Muscle layer of duodenum (tissue), 2 donors: ENCODE results near the gene TMED9.
A peak's percentile ranks its signal among the peaks of the same experiment; 100 is the strongest.
"Not testable (repeated sequence)": the region's sequence is repeated elsewhere in the genome, so short reads cannot be mapped to it uniquely, and the experiment has no call there.

Experiments used
- H3K27ac ChIP-seq: one replicate; pipeline ENCODE4 v1.7.0; 2013; ENCODE audit warnings: mild to moderate bottlenecking, low read length
- H3K27me3 ChIP-seq: one replicate; pipeline ENCODE4 v1.7.0; 2013; ENCODE audit warnings: low read depth, mild to moderate bottlenecking, control low read depth, low read length
- H3K36me3 ChIP-seq, 2 donors: one replicate each; pipeline ENCODE4 v1.7.0; 2013; ENCODE audit warnings: low read length in 2 of 2, control low read depth in 1 of 2, mild to moderate bottlenecking in 1 of 2; ENCODE audit not compliant: insufficient read depth in 2 of 2, control insufficient read depth in 1 of 2
- H3K4me1 ChIP-seq, 2 donors: one replicate each; pipeline ENCODE4 v1.7.0; 2013; ENCODE audit warnings: low read length in 2 of 2, mild to moderate bottlenecking in 2 of 2, control low read depth in 1 of 2, moderate library complexity in 1 of 2; ENCODE audit not compliant: insufficient read depth in 2 of 2, control insufficient read depth in 1 of 2
- H3K4me3 ChIP-seq, 2 donors: one replicate each; pipeline ENCODE4 v1.7.0; 2013; ENCODE audit warnings: low read length in 2 of 2, low read depth in 1 of 2, mild to moderate bottlenecking in 1 of 2
- H3K9me3 ChIP-seq, 2 donors: one replicate each; pipeline ENCODE4 v1.7.0; 2013; ENCODE audit warnings: low read length in 2 of 2, control low read depth in 1 of 2, mild to moderate bottlenecking in 1 of 2; ENCODE audit not compliant: control insufficient read depth in 1 of 2
- donor health status: healthy.

The TMED9 gene

DNA sequence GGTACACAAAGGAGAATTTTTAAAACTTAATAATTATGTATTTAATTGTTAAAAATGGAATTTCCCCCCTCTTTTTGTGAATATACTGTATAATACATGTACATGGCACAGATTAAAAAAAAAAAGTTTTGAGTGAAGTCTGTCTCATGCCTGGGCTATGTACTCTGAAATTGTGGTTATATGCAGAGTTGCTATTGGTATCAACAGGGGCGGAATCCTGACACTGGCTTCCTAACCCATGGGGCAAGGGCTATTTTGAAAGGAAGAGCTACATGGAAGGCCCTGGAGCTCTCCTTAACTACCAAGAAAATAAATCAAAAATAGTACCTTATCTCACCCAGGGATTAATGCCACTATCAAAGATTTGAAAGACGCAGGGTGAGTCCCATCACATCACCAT is 36.8 kb upstream of the TMED9 start:
- Histone ChIP-seq H3K27me3 (no peaks in the 10 kb centered on the region), H3K9me3 (no peaks in the 10 kb centered on the region), H3K4me3 (peak overlapping the region; percentile 62 to 77), H3K4me1 (peaks cover 9 to 18% of the 10 kb centered on the region in 2 donors), H3K27ac (no peak overlapping the region), H3K36me3 (peaks cover 0 to 3% of the 10 kb centered on the region in 2 donors)

- H3K27me3 ChIP-seq: no peaks in the 10 kb centered on the region
- peaks cover 9 to 18% of the 10 kb centered on the region in 2 donors for H3K4me1 ChIP-seq
- no peak overlapping the region for H3K27ac ChIP-seq
- H3K4me3 ChIP-seq: no peak overlapping the region
- no peaks in the 10 kb centered on the region for H3K36me3 ChIP-seq
- no peaks in the 10 kb centered on the region for H3K9me3 ChIP-seq
Observed at GRCh38 chr5:177555665-177556064, 36.3 kb upstream of the TMED9 start.

DNA sequence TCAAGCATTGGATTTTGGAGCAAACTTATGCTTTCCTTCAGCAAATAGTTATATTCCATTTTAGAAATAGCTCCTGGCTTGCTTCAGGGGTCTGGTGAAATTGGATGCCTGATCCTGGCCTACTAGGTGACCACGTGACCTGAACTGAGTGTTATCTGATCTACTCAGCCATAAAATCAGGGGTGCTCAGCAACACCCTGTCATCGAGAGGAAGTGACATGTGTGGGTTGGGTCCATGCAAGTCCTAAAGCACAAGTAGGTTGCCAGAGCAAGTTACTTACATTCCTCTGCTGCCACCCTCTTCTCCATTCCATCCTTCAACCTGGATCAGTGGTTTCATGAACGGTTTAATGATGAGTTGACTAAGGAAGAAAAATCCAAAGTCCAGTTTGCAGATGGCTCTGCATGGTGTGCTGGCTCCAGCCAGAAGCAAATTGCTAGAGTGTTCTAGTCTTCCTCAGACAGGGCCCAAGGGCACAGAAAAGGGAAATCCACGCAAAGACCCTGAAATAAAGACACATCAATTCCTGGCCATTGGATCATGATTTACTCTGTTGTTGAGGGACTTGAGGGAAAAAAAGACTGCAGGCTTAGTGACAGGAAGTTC is 34.9 kb upstream of the TMED9 start:
- Histone ChIP-seq H3K4me1 (peaks cover 9 to 15% of the 10 kb centered on the region in 2 donors), H3K36me3 (no peaks in the 10 kb centered on the region), H3K27ac (no peak overlapping the region), H3K27me3 (no peaks in the 10 kb centered on the region), H3K9me3 (no peaks in the 10 kb centered on the region), H3K4me3 (no peak overlapping the region)

GRCh38 chr5:177557796-177558195 is 34.2 kb upstream of the TMED9 start:
- Histone ChIP-seq H3K4me3 (no peak overlapping the region), H3K9me3 (no peaks in the 10 kb centered on the region), H3K27me3 (no peaks in the 10 kb centered on the region), H3K27ac (no peak overlapping the region), H3K36me3 (no peaks in the 10 kb centered on the region), H3K4me1 (peaks cover 5 to 9% of the 10 kb centered on the region in 2 donors)

GRCh38 chr5:177559446-177559941 is 32.5 kb upstream of the TMED9 start:
- not testable (repeated sequence) for H3K9me3 ChIP-seq, H3K27ac ChIP-seq, H3K4me1 ChIP-seq, H3K4me3 ChIP-seq, H3K27me3 ChIP-seq, H3K36me3 ChIP-seq

DNA sequence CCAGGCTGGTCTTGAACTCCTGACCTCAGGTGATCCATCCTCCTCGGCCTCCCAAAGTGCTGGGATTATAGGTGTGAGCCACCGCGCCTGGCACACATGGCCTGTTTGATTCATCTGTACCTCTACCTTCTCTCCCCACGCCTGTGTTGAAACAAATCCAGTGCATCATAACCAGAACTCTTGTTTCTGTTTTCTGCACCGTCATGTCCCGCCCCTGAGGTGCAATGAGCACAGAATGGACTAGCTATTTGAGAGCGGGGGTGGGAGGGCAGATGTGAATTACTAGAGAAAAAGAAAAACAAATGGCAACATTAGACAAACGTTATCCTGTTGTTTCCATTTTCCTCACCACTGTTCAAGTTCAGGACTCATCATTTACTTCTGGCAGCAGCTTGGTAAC is 27.0 kb upstream of the TMED9 start:
- no peak overlapping the region for H3K4me3 ChIP-seq
- no peaks in the 10 kb centered on the region for H3K36me3 ChIP-seq
- H3K9me3 ChIP-seq: no peaks in the 10 kb centered on the region
- no peaks in the 10 kb centered on the region for H3K4me1 ChIP-seq
- no peak overlapping the region for H3K27ac ChIP-seq
- no peaks in the 10 kb centered on the region for H3K27me3 ChIP-seq

DNA sequence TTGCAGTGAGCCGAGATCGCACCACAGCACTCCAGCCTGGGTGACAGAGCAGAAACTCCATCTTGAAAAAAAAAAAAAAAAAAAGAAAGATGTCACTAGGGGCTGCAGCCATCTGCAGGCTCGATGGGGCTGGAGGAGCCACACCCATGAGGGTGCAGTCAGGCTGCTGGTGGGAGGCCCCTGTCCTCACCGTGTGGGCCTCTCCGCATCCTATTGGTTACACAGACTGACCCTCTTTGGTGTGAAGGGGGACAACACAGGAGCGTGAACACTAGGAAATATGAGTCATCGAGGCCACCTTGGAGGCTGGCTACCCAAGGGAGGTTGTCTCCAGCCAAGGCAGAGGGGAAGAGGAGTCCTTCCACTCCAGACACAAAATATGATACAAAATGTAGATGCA is 23.7 kb upstream of the TMED9 start:
- Histone ChIP-seq H3K36me3 (no peaks in the 10 kb centered on the region), H3K27me3 (no peaks in the 10 kb centered on the region), H3K9me3 (no peaks in the 10 kb centered on the region), H3K27ac (no peak overlapping the region), H3K4me3 (no peak overlapping the region), H3K4me1 (no peaks in the 10 kb centered on the region)

DNA sequence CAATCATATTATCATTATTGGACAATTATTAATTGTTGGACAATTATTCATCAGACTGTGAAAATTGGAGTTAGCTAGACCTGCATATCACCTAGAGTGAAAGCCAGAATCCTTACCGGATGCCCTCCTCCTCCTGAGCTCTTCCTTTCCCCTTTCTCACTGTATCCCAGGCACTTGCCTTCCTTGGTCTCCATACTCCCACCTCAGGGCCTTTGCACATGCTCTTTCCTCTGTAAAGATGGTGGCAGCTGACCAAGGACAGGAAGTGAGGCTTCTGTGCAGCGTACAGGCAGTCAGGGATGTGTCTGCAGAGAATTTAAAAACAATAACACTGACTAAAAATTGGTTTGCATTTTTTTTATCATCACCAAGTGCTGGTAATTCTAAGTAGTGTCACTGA is 22.1 kb upstream of the TMED9 start:
- Histone ChIP-seq H3K9me3 (no peaks in the 10 kb centered on the region), H3K27me3 (no peaks in the 10 kb centered on the region), H3K36me3 (no peaks in the 10 kb centered on the region)

DNA sequence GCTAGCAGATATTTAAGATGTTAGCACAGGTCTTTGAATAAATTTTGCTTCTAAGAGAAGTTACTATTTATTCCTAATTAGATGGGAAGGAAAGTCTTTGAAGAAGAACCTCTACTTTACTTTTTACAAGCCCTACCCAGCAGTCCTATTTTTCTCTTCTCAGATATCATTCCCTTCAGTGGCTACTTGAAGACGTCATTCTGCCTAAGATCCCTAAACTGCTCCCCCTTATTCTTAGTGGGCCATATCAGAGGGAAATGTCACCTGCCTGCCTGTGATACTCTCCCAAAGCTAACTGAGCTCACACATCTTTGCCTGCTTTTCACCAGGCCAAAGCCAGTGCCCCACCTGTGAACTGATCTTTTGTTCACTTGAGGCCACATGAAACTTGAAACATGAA is 16.5 kb upstream of the TMED9 start:
- Histone ChIP-seq H3K27ac (no peak overlapping the region), H3K27me3 (no peaks in the 10 kb centered on the region), H3K4me1 (no peaks in the 10 kb centered on the region), H3K36me3 (no peaks in the 10 kb centered on the region), H3K4me3 (no peak overlapping the region), H3K9me3 (no peaks in the 10 kb centered on the region)

More for the DNA sequence above, 22.1 kb upstream of the TMED9 start:
- no peak overlapping the region for H3K4me3 ChIP-seq
- no peak overlapping the region for H3K27ac ChIP-seq
- no peaks in the 10 kb centered on the region for H3K4me1 ChIP-seq

DNA sequence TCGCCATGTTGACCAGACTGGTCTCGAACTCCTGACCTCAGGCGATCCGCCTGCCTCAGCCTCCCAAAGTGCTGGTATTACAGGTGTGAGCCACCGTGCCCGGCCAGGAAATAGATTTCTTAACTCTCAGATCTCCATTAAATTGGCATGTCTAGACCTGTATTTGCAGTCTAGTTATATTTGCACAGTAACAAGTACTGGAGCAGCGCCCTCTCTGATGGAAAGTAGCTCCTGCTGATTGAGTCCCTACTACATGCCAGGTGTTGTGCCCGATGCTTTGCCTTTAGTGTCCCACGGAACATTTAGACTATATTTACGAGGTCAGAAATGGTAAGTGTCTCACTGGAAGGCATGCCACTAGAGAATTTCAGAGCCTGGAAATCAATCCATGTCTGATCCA is 15.8 kb upstream of the TMED9 start:
- Histone ChIP-seq H3K4me3 (no peak overlapping the region), H3K27me3 (no peaks in the 10 kb centered on the region), H3K9me3 (no peaks in the 10 kb centered on the region), H3K4me1 (no peaks in the 10 kb centered on the region), H3K27ac (no peak overlapping the region), H3K36me3 (no peaks in the 10 kb centered on the region)

DNA sequence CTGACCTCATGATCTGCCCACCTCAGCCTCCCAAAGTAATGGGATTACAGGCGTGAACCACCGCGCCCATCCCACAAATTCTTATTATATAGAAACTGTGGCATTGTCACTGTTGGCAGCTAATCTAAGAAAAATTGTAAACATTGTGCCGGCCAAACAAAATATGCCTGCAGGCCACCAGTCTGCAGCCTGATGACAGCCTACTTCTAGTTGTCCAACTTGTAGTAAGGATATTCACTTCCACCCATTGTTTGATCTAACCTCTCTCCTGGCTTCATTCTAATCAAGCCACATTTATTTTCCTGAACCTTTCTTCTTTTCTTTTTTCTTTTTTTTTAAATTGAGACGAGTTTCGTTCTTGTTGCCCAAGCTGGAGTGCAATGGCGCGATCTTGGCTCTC is 13.7 kb upstream of the TMED9 start:
- no peak overlapping the region for H3K27ac ChIP-seq
- H3K4me1 ChIP-seq: no peaks in the 10 kb centered on the region
- no peaks in the 10 kb centered on the region for H3K36me3 ChIP-seq
- H3K9me3 ChIP-seq: no peaks in the 10 kb centered on the region
- H3K4me3 ChIP-seq: no peak overlapping the region
- no peaks in the 10 kb centered on the region for H3K27me3 ChIP-seq

DNA sequence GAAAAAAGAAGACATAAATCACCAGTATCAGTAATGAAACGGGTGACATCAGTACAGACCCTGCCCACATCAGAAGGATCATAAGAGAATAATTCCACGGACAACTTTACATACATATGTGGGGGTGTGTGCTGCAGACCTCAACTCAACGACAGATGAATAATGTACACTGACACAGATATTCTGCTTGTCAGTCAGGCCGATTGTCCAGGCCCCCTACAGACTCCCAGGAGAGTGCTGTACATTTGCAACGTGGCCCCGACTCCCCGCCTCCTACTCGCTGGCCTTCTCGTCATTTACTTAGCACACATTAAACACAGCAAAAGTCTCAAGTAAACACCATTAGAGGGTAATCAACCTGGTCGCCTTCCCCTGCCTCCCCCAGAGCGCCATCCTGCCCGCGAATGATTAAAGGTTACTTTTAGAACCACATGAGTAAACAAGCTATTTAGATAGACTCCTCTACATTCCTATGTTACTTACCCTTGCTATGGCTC is 3.5 kb upstream of the TMED9 start:
- H3K36me3 ChIP-seq: peaks cover 2 to 3% of the 10 kb centered on the region in 2 donors
- H3K27ac ChIP-seq: no peak overlapping the region
- no peaks in the 10 kb centered on the region for H3K9me3 ChIP-seq
- H3K4me1 ChIP-seq: peaks cover 3 to 14% of the 10 kb centered on the region in 2 donors
- no peak overlapping the region for H3K4me3 ChIP-seq
- H3K27me3 ChIP-seq: no peaks in the 10 kb centered on the region
